Body of pancreas (tissue), 4 donors: ENCODE data around the gene RFTN1. TPM values are rescaled to one million over a fixed set of nuclear protein-coding genes. Genes with fewer than 3 reads are reported as not detected.

ENCODE experiments used
- ATAC-seq: fragments of 150-250 bp; one replicate; pipeline ENCODE4 v1.9.1; 2016
- DNase-seq, 4 donors: peaks; one replicate each; pipeline ENCODE4 v3.0.0-alpha.2; 2019
- H3K27ac ChIP-seq, 4 donors: fragments of 200-600 bp; sonication (generic); 1 replicate in 3 of 4; 2 replicates in 1 of 4; pipeline versions ENCODE4 v1.5.1 to v1.6.1; 2016 to 2019; ENCODE audit warnings: mild to moderate bottlenecking in 1 of 4, mixed read lengths in 1 of 4, moderate library complexity in 1 of 4
- H3K27me3 ChIP-seq, 2 donors: fragments of 200-600 bp; sonication (generic); one replicate each; pipeline ENCODE4 v1.6.0; 2016; ENCODE audit warnings: mild to moderate bottlenecking in 1 of 2
- H3K36me3 ChIP-seq, 2 donors: fragments of 200-600 bp; sonication (generic); replicated peaks in 1 of 2; 2 replicates each; pipeline ENCODE4 v1.5.1; 2016; ENCODE audit warnings: low read depth in 2 of 2; ENCODE audit not compliant: insufficient read depth in 1 of 2
- H3K4me1 ChIP-seq: fragments of 200-600 bp; sonication (generic); one replicate; pipeline ENCODE4 v1.6.0; 2016
- H3K4me3 ChIP-seq, 2 donors: fragments of 200-600 bp; sonication (generic); 1 replicate in 1 of 2; 2 replicates in 1 of 2; pipeline ENCODE4 v1.5.1; 2016 to 2019
- H3K9me3 ChIP-seq, 3 donors: fragments of 200-600 bp; sonication (generic); 1 replicate in 2 of 3; 2 replicates in 1 of 3; pipeline ENCODE4 v1.5.1; 2016
- CTCF ChIP-seq, 7 experiments: fragments of 450-650 bp in 4 of 7; fragments of 200-600 bp in 3 of 7; sonication (generic) in 3 of 7; IDR thresholded peaks; one replicate each; pipeline ENCODE4 v1.5.1; 2016 to 2019; ENCODE audit warnings: antibody characterized with exemption in 7 of 7
- POLR2A ChIP-seq, 3 donors: fragments of 450-650 bp; IDR thresholded peaks; one replicate each; pipeline ENCODE4 v1.6.1; 2016; ENCODE audit warnings: antibody characterized with exemption in 3 of 3, mild to moderate bottlenecking in 2 of 3
- WGBS, 2 donors: methylation state at CpG; one replicate each; pipeline ENCODE4 v1.1.5; 2017; 5-methylcytosine and 5-hydroxymethylcytosine counted together
- intact Hi-C: fragments of 100-400 bp; cut with DNase I; formaldehyde crosslinking; loops from one replicate; pipeline ENCODE4 v1.15.1; 2023
- total RNA-seq, 2 donors: library from RNA; depleted of rRNA; stranded (reverse); fragments of >200 nt; gene quantifications; one replicate each; pipeline ENCODE4 v1.1.0, GENCODE V29; 2016

RFTN1 gene
- total RNA-seq, 2 donors from 2014 or later, result 6.5 to 28.0 TPM

GRCh38 chr3:16354291-16354690, 159.2 kb downstream of the RFTN1 start:
- intact Hi-C loops, result no loop called here
- Histone ChIP-seq H3K27me3 (no peaks in the 10 kb centered on the region), H3K36me3 (no peaks in the 10 kb centered on the region), H3K27ac (no peak overlapping the region), H3K9me3 (no peaks in the 10 kb centered on the region), H3K4me1 (no peaks in the 10 kb centered on the region), H3K4me3 (no peak overlapping the region)
- 91 to 94% methylated on average over 3 of the region's 3 CpGs for WGBS, 2 donors
- no peak for ATAC-seq
- TF ChIP-seq POLR2A (IDR thresholded peaks at IDR 0.05) (no peak), CTCF (IDR thresholded peaks at IDR 0.05) (no peak)
- no peak for DNase-seq

GRCh38 chr3:16352428-16352827, 161.1 kb downstream of the RFTN1 start:
- Histone ChIP-seq H3K27me3 (no peaks in the 10 kb centered on the region), H3K9me3 (no peaks in the 10 kb centered on the region), H3K27ac (no peak overlapping the region), H3K4me3 (no peak overlapping the region), H3K4me1 (no peaks in the 10 kb centered on the region), H3K36me3 (no peaks in the 10 kb centered on the region)
- intact Hi-C loops, result no loop called here
- ATAC-seq, result no peak
- no peak for DNase-seq
- TF ChIP-seq CTCF (IDR thresholded peaks at IDR 0.05) (no peak), POLR2A (IDR thresholded peaks at IDR 0.05) (no peak)
- WGBS, 2 donors, result 49 to 51% methylated on average over 2 of the region's 2 CpGs

- intact Hi-C loops, result no loop called here
- no peak for DNase-seq
- 87 to 91% methylated on average over 5 of the region's 5 CpGs for WGBS, 2 donors
- H3K9me3 ChIP-seq, result no peaks in the 10 kb centered on the region
- H3K27me3 ChIP-seq, result no peaks in the 10 kb centered on the region
- ATAC-seq, result no peak
- H3K27ac ChIP-seq, result no peak overlapping the region
- H3K4me3 ChIP-seq, result no peak overlapping the region
- no peaks in the 10 kb centered on the region for H3K36me3 ChIP-seq
- no peak for TF ChIP-seq POLR2A (IDR thresholded peaks at IDR 0.05)
- no peak for TF ChIP-seq CTCF (IDR thresholded peaks at IDR 0.05)
- H3K4me1 ChIP-seq, result no peaks in the 10 kb centered on the region
These were observed 162.7 kb downstream of the RFTN1 start for GRCh38 chr3:16350597-16351318.

- WGBS, 2 donors, result 35 to 40% methylated on average over 2 of the region's 2 CpGs
- no peak for ATAC-seq
These were observed 163.4 kb downstream of the RFTN1 start for GRCh38 chr3:16349986-16350596.

More at GRCh38 chr3:16349986-16350596, 163.4 kb downstream of the RFTN1 start:
- H3K4me3 ChIP-seq, result no peak overlapping the region
- no peak overlapping the region for H3K27ac ChIP-seq
- no peak for DNase-seq
- H3K36me3 ChIP-seq, result no peaks in the 10 kb centered on the region
- TF ChIP-seq CTCF (IDR thresholded peaks at IDR 0.05) (no peak), POLR2A (IDR thresholded peaks at IDR 0.05) (no peak)
- H3K27me3 ChIP-seq, result no peaks in the 10 kb centered on the region
- no peaks in the 10 kb centered on the region for H3K9me3 ChIP-seq
- H3K4me1 ChIP-seq, result no peaks in the 10 kb centered on the region
- intact Hi-C loops, result no loop called here
